ENCODE results near the gene TNFSF13. TPM values are rescaled to one million over a fixed set of nuclear protein-coding genes. Genes with fewer than 3 reads are reported as not detected.

Gene TNFSF13
- total RNA-seq, 2 donors from 2014 or later = 11.0 to 16.9 TPM

- H3K36me3 ChIP-seq = peaks cover 45% of the 10 kb centered on the region
- TF ChIP-seq CTCF (IDR thresholded peaks at IDR 0.05) = no peak
- no peaks in the 10 kb centered on the region for H3K9me3 ChIP-seq
- H3K27ac ChIP-seq = no peak overlapping the region
- no peaks in the 10 kb centered on the region for H3K27me3 ChIP-seq
- peaks cover 0 to 53% of the 10 kb centered on the region in 2 donors for H3K4me1 ChIP-seq
- H3K4me3 ChIP-seq = no peak overlapping the region
- DNase-seq (ENCODE audit: low spot score) = no peak
Observed at GRCh38 chr17:7563115-7563869, 4.7 kb downstream of the TNFSF13 start.

GRCh38 chr17:7569571-7569970 is 11.0 kb downstream of the TNFSF13 start:
- Histone ChIP-seq H3K27me3 (no peaks in the 10 kb centered on the region), H3K4me1 (peaks cover 0 to 13% of the 10 kb centered on the region in 2 donors), H3K9me3 (no peaks in the 10 kb centered on the region), H3K27ac (no peak overlapping the region), H3K36me3 (peaks cover 59% of the 10 kb centered on the region), H3K4me3 (no peak overlapping the region)
- no peak for DNase-seq (ENCODE audit: low spot score)
- no peak for TF ChIP-seq CTCF (IDR thresholded peaks at IDR 0.05)

GRCh38 chr17:7570351-7570750 is 11.8 kb downstream of the TNFSF13 start:
- Histone ChIP-seq H3K4me3 (no peak overlapping the region), H3K27me3 (no peaks in the 10 kb centered on the region), H3K9me3 (no peaks in the 10 kb centered on the region), H3K36me3 (peaks cover 59% of the 10 kb centered on the region), H3K4me1 (peaks cover 0 to 21% of the 10 kb centered on the region in 2 donors), H3K27ac (no peak overlapping the region)
- no peak for TF ChIP-seq CTCF (IDR thresholded peaks at IDR 0.05)
- no peak for DNase-seq (ENCODE audit: low spot score)

- peaks cover 0 to 34% of the 10 kb centered on the region in 2 donors for H3K4me1 ChIP-seq
- peak overlapping the region; percentile 80 to 100 for H3K27ac ChIP-seq
- TF ChIP-seq CTCF (IDR thresholded peaks at IDR 0.05) = no peak
- no peaks in the 10 kb centered on the region for H3K9me3 ChIP-seq
- DNase-seq (ENCODE audit: low spot score) = no peak
- peak overlapping the region; percentile 43 to 100 for H3K4me3 ChIP-seq
- H3K36me3 ChIP-seq = peaks cover 62% of the 10 kb centered on the region
- no peaks in the 10 kb centered on the region for H3K27me3 ChIP-seq
Observed at GRCh38 chr17:7572338-7572587, 13.7 kb downstream of the TNFSF13 start.

GRCh38 chr17:7572588-7573323 is 14.2 kb downstream of the TNFSF13 start:
- peak; percentile 100 for DNase-seq (ENCODE audit: low spot score)
- peak overlapping the region; percentile 100 for H3K27ac ChIP-seq
- TF ChIP-seq CTCF (IDR thresholded peaks at IDR 0.05) = no peak
- peak overlapping the region; percentile 100 for H3K4me3 ChIP-seq
- no peaks in the 10 kb centered on the region for H3K9me3 ChIP-seq
- no peaks in the 10 kb centered on the region for H3K27me3 ChIP-seq
- peaks cover 62% of the 10 kb centered on the region for H3K36me3 ChIP-seq
- H3K4me1 ChIP-seq = peaks cover 0 to 34% of the 10 kb centered on the region in 2 donors

Data from right atrium auricular region (tissue), 2 donors.